ENCODE measurements around the gene ATP4B. TPM values are rescaled to one million over a fixed set of nuclear protein-coding genes. Genes with fewer than 3 reads are reported as not detected.

ATP4B gene
- 0.09 TPM in 1 of 2 replicates, not detected in the other for total RNA-seq

DNA sequence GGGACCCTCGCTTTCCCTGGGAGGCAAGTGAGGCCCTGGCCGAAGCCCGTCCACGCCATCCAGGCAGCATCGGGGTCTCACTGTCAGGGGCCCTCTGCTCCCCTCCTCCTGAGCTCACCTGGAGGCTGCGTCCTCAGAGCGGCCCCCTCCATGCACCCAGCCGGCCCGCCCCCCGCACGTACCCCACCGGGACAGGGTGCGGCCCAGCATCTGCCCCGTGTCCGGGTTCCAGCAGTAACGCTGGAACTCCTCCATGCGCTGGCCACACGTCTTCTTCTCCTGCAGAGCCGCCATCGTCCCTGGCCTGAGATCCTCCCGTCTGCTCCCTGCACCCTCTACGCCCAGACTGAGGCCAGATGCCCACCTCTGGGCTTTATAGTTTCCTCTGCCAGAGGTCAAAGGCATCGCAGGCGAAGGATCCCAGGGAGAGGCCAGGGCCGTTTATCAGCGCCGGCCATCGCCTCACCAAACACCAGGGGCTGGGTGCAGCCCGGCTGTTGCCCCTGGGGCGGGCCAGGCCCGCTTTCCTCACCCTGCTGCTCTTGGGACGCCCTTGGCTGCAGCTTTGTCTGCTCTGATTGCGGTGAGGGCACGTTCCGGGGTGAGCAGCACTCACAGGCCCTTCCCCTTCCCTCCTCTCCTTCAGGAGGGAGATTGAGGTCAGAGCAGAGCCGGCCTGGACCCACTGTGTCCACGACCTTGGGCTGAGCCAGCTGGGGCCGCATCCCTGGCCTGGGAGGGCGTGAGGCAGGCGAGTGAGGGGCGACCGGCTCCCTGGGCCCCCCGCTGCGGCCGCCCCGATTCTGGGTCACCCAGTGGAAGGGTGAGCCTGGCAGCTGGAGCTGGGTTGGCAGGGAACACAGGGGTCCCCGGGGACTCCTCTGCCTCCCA is at the start of gene ATP4B:
Gene ATP4B, minus strand, starts transcription at position 348 of the 891 bp plus-strand sequence. Its CDS starts 54 bp downstream, at position 294.

DNA sequence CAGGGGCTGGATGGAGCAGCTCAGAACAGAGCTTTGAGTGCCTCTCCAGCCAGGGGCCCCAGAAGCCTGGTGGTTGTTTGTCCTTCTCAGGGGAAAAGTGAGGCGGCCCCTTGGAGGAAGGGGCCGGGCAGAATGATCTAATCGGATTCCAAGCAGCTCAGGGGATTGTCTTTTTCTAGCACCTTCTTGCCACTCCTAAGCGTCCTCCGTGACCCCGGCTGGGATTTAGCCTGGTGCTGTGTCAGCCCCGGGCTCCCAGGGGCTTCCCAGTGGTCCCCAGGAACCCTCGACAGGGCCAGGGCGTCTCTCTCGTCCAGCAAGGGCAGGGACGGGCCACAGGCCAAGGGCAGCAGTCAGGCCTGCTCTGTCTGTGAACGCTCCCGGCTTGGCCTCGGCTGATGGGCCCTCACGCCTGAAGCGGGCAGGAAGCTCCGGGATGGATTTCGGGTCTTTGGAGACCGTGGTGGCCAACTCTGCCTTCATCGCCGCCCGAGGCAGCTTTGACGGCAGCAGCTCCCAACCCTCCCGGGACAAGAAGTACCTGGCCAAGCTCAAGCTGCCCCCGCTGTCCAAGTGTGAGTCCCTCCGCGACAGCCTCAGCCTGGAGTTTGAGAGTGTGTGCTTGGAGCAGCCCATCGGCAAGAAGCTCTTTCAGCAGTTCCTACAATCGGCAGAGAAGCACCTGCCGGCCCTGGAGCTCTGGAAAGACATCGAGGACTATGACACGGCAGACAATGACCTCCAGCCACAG is 9.1 kb upstream of the ATP4B start, which contains the start of gene GRK1:
Gene GRK1, plus strand, starts transcription at position 269 of the 751 bp plus-strand sequence. Its CDS starts 168 bp downstream, at position 437.

Other genes starting within 250 kb of the ATP4B start
- 0.23 and 0.60 TPM in 2 replicates for gene ADPRHL1, start 204.7 kb downstream of the ATP4B start, total RNA-seq
- gene DCUN1D2, start 167.5 kb downstream of the ATP4B start, total RNA-seq: 9.3 and 16.3 TPM in 2 replicates
- 56.6 and 58.0 TPM in 2 replicates for gene TFDP1, start 73.4 kb downstream of the ATP4B start, total RNA-seq
- not detected in 2 replicates for gene GRK1, start 9.0 kb upstream of the ATP4B start, total RNA-seq
- gene TMEM255B, start 101.0 kb upstream of the ATP4B start, total RNA-seq: 1.6 TPM in 1 of 2 replicates, not detected in the other
- gene GAS6, start 205.9 kb upstream of the ATP4B start, total RNA-seq: 133 and 252 TPM in 2 replicates